ENCODE measurements around the gene GOLGA3.

GRCh38 chr12:132813443-132813842 lies 15.2 kb downstream of the GOLGA3 start:
- TF ChIP-seq EZH2 (IDR thresholded peaks at IDR 0.05; ENCODE audit: low read depth, unreplicated experiment) = no peak
- TF ChIP-seq, protein P1, sequence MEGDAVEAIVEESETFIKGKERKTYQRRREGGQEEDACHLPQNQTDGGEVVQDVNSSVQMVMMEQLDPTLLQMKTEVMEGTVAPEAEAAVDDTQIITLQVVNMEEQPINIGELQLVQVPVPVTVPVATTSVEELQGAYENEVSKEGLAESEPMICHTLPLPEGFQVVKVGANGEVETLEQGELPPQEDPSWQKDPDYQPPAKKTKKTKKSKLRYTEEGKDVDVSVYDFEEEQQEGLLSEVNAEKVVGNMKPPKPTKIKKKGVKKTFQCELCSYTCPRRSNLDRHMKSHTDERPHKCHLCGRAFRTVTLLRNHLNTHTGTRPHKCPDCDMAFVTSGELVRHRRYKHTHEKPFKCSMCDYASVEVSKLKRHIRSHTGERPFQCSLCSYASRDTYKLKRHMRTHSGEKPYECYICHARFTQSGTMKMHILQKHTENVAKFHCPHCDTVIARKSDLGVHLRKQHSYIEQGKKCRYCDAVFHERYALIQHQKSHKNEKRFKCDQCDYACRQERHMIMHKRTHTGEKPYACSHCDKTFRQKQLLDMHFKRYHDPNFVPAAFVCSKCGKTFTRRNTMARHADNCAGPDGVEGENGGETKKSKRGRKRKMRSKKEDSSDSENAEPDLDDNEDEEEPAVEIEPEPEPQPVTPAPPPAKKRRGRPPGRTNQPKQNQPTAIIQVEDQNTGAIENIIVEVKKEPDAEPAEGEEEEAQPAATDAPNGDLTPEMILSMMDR (conservative IDR thresholded peaks at IDR 0.05; ENCODE audit: low read depth in 2 of 2) = no peak
- no peak for TF ChIP-seq EZH2phosphoT487 (IDR thresholded peaks at IDR 0.05; ENCODE audit: unreplicated experiment)
- no peak for TF ChIP-seq ZNF331 (CRISPR knock-in tag; IDR thresholded peaks at IDR 0.05; ENCODE audit: low read depth)
- no peak for TF ChIP-seq POLR2AphosphoS5 (IDR thresholded peaks at IDR 0.05; ENCODE audit: low read depth)

Measured in GM23338 (cell line).